ENCODE results near the gene ARSB. TPM values are rescaled to one million over a fixed set of nuclear protein-coding genes. Genes with fewer than 3 reads are reported as not detected.

The ARSB gene
- total RNA-seq, 1 experiment from 2014 or later: 11.4 TPM

DNA sequence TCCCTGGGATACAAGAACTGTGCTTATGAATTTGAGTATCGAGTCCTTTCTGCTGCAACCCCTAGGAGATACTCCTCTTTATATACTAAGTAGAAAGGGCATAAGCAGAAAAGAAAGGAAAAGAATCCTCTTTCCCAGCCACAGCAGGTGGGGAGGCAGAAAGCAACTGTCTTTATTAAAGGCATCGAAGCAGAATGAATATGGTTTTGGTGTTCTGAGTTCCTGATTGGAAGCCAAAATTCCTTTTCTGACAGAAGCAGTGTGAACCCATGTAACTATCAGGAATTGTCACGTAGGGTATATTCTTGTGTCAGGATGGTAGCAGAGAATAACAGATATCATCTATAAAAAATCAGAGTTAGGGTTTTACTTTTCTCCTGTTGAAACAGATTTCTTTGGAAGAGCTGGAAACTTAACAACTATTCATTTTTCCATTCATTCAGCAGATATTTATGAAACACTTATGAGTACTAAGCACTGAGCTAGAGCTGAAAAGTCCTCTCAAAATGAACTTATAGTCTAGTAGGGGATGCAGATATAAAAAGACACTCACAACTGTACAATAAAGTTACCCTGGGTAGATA, 240.1 kb downstream of the ARSB start:
- H3K27me3 Mint-ChIP-seq (ENCODE audit: low read depth): peaks cover 2% of the 10 kb centered on the region
- H3K18ac ChIP-seq (ENCODE audit: insufficient read length, low read depth, low read length): no peak overlapping the region
- H3K14ac ChIP-seq (ENCODE audit: insufficient read depth, low read length): no peak overlapping the region
- H3K4ac ChIP-seq (ENCODE audit: low read depth, low read length): no peak overlapping the region
- H3K27me3 ChIP-seq (ENCODE audit: insufficient read depth, low read length): no peaks in the 10 kb centered on the region
- H2AFZ ChIP-seq (ENCODE audit: low read length): no peak overlapping the region
- no peak overlapping the region for H3K56ac ChIP-seq (ENCODE audit: insufficient read length, low read depth, low read length)
- peaks cover 2% of the 10 kb centered on the region; the same call in 1 of the 2 replicates for H3K4me1 ChIP-seq (ENCODE audit: insufficient read depth, low read length)
- H2BK15ac ChIP-seq (ENCODE audit: low read depth, low read length): no peak overlapping the region
- H3K79me2 ChIP-seq (ENCODE audit: insufficient read depth, low read length): no peaks in the 10 kb centered on the region
- no peaks in the 10 kb centered on the region for H4K20me1 ChIP-seq (ENCODE audit: control insufficient read depth, insufficient read depth, insufficient read length)
- no peak overlapping the region for H2AK5ac ChIP-seq (ENCODE audit: insufficient read length, low read length)
- TF ChIP-seq, protein P1, sequence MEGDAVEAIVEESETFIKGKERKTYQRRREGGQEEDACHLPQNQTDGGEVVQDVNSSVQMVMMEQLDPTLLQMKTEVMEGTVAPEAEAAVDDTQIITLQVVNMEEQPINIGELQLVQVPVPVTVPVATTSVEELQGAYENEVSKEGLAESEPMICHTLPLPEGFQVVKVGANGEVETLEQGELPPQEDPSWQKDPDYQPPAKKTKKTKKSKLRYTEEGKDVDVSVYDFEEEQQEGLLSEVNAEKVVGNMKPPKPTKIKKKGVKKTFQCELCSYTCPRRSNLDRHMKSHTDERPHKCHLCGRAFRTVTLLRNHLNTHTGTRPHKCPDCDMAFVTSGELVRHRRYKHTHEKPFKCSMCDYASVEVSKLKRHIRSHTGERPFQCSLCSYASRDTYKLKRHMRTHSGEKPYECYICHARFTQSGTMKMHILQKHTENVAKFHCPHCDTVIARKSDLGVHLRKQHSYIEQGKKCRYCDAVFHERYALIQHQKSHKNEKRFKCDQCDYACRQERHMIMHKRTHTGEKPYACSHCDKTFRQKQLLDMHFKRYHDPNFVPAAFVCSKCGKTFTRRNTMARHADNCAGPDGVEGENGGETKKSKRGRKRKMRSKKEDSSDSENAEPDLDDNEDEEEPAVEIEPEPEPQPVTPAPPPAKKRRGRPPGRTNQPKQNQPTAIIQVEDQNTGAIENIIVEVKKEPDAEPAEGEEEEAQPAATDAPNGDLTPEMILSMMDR (conservative IDR thresholded peaks at IDR 0.05): no peak
- H3K23ac ChIP-seq (ENCODE audit: insufficient read length, low read depth, low read length): no peak overlapping the region
- H3K4me1 Mint-ChIP-seq: peaks cover 9 to 20% of the 10 kb centered on the region in 2 experiments; a peak in 3 of 4 replicates
- no peaks in the 10 kb centered on the region for H3K23me2 ChIP-seq (ENCODE audit: insufficient read length, low read depth, low read length, poor library complexity, severe bottlenecking)
- no peaks in the 10 kb centered on the region for H3K79me1 ChIP-seq (ENCODE audit: insufficient read depth, low read depth, low read length, poor library complexity, severe bottlenecking)
- H3K9me3 Mint-ChIP-seq: no peaks in the 10 kb centered on the region
- H3T11ph ChIP-seq (ENCODE audit: low read length): no peak overlapping the region
- no peaks in the 10 kb centered on the region for H3K36me3 Mint-ChIP-seq (ENCODE audit: insufficient read depth in 1 of 3, low read depth in 3 of 3)
- H2BK5ac ChIP-seq (ENCODE audit: insufficient read length, low read length): no peak overlapping the region
- no peak overlapping the region for H3K9ac ChIP-seq (ENCODE audit: extremely low read depth, insufficient read length, low read length)
- H3K27ac ChIP-seq (ENCODE audit: insufficient read length, low read depth, low read length): no peak overlapping the region
- H2BK12ac ChIP-seq (ENCODE audit: insufficient read length, low read depth, low read length): no peak overlapping the region
- H3K9me3 ChIP-seq (ENCODE audit: control insufficient read depth, low read depth, low read length): no peaks in the 10 kb centered on the region
- no peak overlapping the region for H3K27ac Mint-ChIP-seq
- H4K5ac ChIP-seq (ENCODE audit: insufficient read length, low read depth, low read length): no peak overlapping the region
- no peak overlapping the region for H4K91ac ChIP-seq (ENCODE audit: insufficient read length, low read depth, low read length)
- no peak overlapping the region for H4K8ac ChIP-seq (replicated peaks; ENCODE audit: insufficient read length, low read depth, low read length)
- no peak overlapping the region for H3K4me2 ChIP-seq (ENCODE audit: insufficient read depth, insufficient read length, low read length)
- H2BK120ac ChIP-seq (ENCODE audit: low read depth, low read length, poor library complexity, severe bottlenecking): no peak overlapping the region
- no peak for DNase-seq
- WGBS (ENCODE audit: extremely low coverage, insufficient read length, low lambda C conversion rate): no CpG with 5 or more reads among the region's 3 CpGs
- H2BK20ac ChIP-seq (ENCODE audit: low read depth, low read length, poor library complexity, severe bottlenecking): no peak overlapping the region
- H3K4me3 Mint-ChIP-seq: no peak overlapping the region

All from H9 (cell line).